K562 (cell line): ENCODE data around the gene CCDC136. TPM values are rescaled to one million over a fixed set of nuclear protein-coding genes. Genes with fewer than 3 reads are reported as not detected.
A peak's percentile ranks its signal among the peaks of the same experiment; 100 is the strongest.

ENCODE experiments used
- CAMTA2 ChIP-seq: fragments of 250-450 bp; sonication (Bioruptor Pico); conservative IDR thresholded peaks from 2 replicates; pipeline ENCODE4 v1.5.1; 2022
- FUS ChIP-seq: fragments of 200-400 bp; formaldehyde crosslinking; optimal IDR thresholded peaks from 2 replicates; pipeline ENCODE3; 2017; ENCODE audit warnings: low read depth, low read length
- GATA2 ChIP-seq: sonication (generic); formaldehyde crosslinking; IDR thresholded peaks from 2 replicates; pipeline ENCODE4 v1.4.0; 2020; ENCODE audit warnings: mild to moderate bottlenecking, missing genetic modification reagents
- MIER1 ChIP-seq: fragments of 450-650 bp; IDR thresholded peaks from 2 replicates; pipeline ENCODE4 v1.6.1; 2016; ENCODE audit warnings: antibody characterized with exemption, mild to moderate bottlenecking, low read depth
- NFATC3 ChIP-seq: fragments of 450-650 bp; IDR thresholded peaks from 2 replicates; pipeline ENCODE4 v1.6.1; 2017; ENCODE audit warnings: mild to moderate bottlenecking
- NFE2 ChIP-seq: IDR thresholded peaks from 2 replicates; pipeline ENCODE4 v1.6.1; 2014; ENCODE audit warnings: antibody characterized with exemption, low read depth
- NFXL1 ChIP-seq: fragments of 450-650 bp; formaldehyde crosslinking; IDR thresholded peaks from 2 replicates; pipeline ENCODE4 v1.4.0; 2021; ENCODE audit warnings: mild to moderate bottlenecking
- NR2C2 ChIP-seq, 2 experiments: fragments of 200-800 bp in 1 of 2; sonication (Bioruptor generic) in 1 of 2; sonication (generic) in 1 of 2; formaldehyde crosslinking in 1 of 2; IDR thresholded peaks; 2 replicates each; pipeline versions ENCODE4 v1.6.1 to v1.8.0; 2016 to 2022; ENCODE audit warnings: mild to moderate bottlenecking in 1 of 2, missing compliant biosample characterization in 1 of 2, missing genetic modification characterization in 1 of 2, missing genetic modification reagents in 1 of 2
- PHTF2 ChIP-seq: fragments of 250-450 bp; sonication (Bioruptor Pico); IDR thresholded peaks from 2 replicates; pipeline ENCODE4 v1.5.0; 2021; ENCODE audit warnings: mild to moderate bottlenecking
- POLR2B ChIP-seq: fragments of 450-650 bp; IDR thresholded peaks from 2 replicates; pipeline ENCODE4 v1.6.1; 2018; ENCODE audit warnings: low read depth; ENCODE audit not compliant: partially characterized antibody
- PRMT5 ChIP-seq: sonication (generic); formaldehyde crosslinking; IDR thresholded peaks from 2 replicates; pipeline ENCODE4 v1.5.0; 2020; ENCODE audit warnings: missing genetic modification reagents
- PURB ChIP-seq: sonication (generic); formaldehyde crosslinking; IDR thresholded peaks from 2 replicates; pipeline ENCODE4 v1.9.0; 2021; ENCODE audit warnings: low read depth, mild to moderate bottlenecking, missing genetic modification reagents
- RBM34 ChIP-seq: fragments of 200-400 bp; formaldehyde crosslinking; IDR thresholded peaks from 2 replicates; pipeline ENCODE4 v1.6.1; 2018; ENCODE audit warnings: low read length, borderline replicate concordance; ENCODE audit not compliant: insufficient read depth
- SMARCB1 ChIP-seq: IDR thresholded peaks from 2 replicates; pipeline ENCODE4 v1.6.1; 2011; ENCODE audit warnings: improper control_type of control experiment, low read depth; ENCODE audit not compliant: insufficient read length
- SRSF9 ChIP-seq: fragments of 200-400 bp; formaldehyde crosslinking; IDR thresholded peaks from 2 replicates; pipeline ENCODE4 v1.6.1; 2017; ENCODE audit warnings: low read depth, low read length, borderline replicate concordance
- STAT5B ChIP-seq: fragments of 250-450 bp; sonication (Bioruptor Pico); IDR thresholded peaks from 2 replicates; pipeline ENCODE4 v1.8.0; 2021; ENCODE audit warnings: mild to moderate bottlenecking, inconsistent platforms
- TAF9B ChIP-seq: fragments of 450-650 bp; IDR thresholded peaks from 2 replicates; pipeline ENCODE4 v1.6.1; 2018; ENCODE audit warnings: mild to moderate bottlenecking; ENCODE audit not compliant: partially characterized antibody
- ZC3H11A ChIP-seq: IDR thresholded peaks from 2 replicates; pipeline ENCODE4 v1.6.1; 2012; ENCODE audit warnings: low read depth, low read length, improper control_type of control experiment
- ZKSCAN3 ChIP-seq: fragments of 250-450 bp; sonication (Bioruptor Pico); IDR thresholded peaks from 2 replicates; pipeline ENCODE4 v1.4.0; 2020
- ZNF354B ChIP-seq: fragments of 250-450 bp; sonication (Bioruptor Pico); IDR thresholded peaks from 2 replicates; pipeline ENCODE4 v1.4.0; 2020
- ZNF408 ChIP-seq: fragments of 250-450 bp; sonication (Bioruptor Pico); IDR thresholded peaks from 2 replicates; pipeline ENCODE4 v1.4.0; 2020; ENCODE audit warnings: low read depth, mild to moderate bottlenecking, moderate library complexity
- ZNF561 ChIP-seq: fragments of 450-650 bp; formaldehyde crosslinking; conservative IDR thresholded peaks from 2 replicates; pipeline ENCODE4 v1.4.0; 2020; ENCODE audit warnings: mild to moderate bottlenecking, moderate library complexity
- ZNF696 ChIP-seq: fragments of 250-450 bp; sonication (Bioruptor Pico); conservative IDR thresholded peaks from 2 replicates; pipeline ENCODE4 v1.4.0; 2020; ENCODE audit warnings: mild to moderate bottlenecking, moderate library complexity
- polyA plus RNA-seq, 8 experiments: library from polyadenylated mRNA; depleted of rRNA in 4 of 8; stranded (reverse) in 5 of 8; unstranded in 3 of 8; fragments of >200 nt; fragmentation: Nextera tagmentation in 2 of 8; fragmentation: Illumina TruSeq in 1 of 8; extraction: Ambion mirVana in 2 of 8; extraction: Trizol in 1 of 8; gene quantifications; 2 replicates each; pipeline versions ENCODE4 v1.2.1 to v1.2.3, GENCODE V29; 2011 to 2014; ENCODE audit warnings: inconsistent platforms in 1 of 8, missing spikeins in 1 of 8
- total RNA-seq, 7 experiments: library from RNA; depleted of rRNA in 6 of 7; stranded (reverse); fragments of >200 nt in 6 of 7; fragmentation: Illumina TruSeq in 2 of 7; extraction: Trizol in 2 of 7; gene quantifications; 2 replicates each; pipeline versions ENCODE4 v1.2.1 to v1.2.3, GENCODE V29; 2011 to 2021; ENCODE audit warnings: low replicate concordance in 1 of 7
- TF ChIP-seq, protein P1 (sequence below): fragments of 450-650 bp; formaldehyde crosslinking; IDR thresholded peaks from 2 replicates; pipeline ENCODE4 v1.4.0; 2020; ENCODE audit warnings: mild to moderate bottlenecking
- TF ChIP-seq, protein P2 (sequence below): fragments of 450-650 bp; IDR thresholded peaks from 2 replicates; pipeline ENCODE4 v1.7.0; 2016; ENCODE audit warnings: borderline replicate concordance
- TF ChIP-seq, protein P3 (sequence below): fragments of 250-450 bp; sonication (Bioruptor Pico); IDR thresholded peaks from 2 replicates; pipeline ENCODE4 v1.5.0; 2021; ENCODE audit warnings: mild to moderate bottlenecking, borderline replicate concordance

Gene CCDC136
- total and polyA plus RNA-seq, 9 of the 15 experiments (the other 6 are each of a cell fraction or from before 2014, with no cell fraction given), result 2.4 to 40.8 (median 26.5) TPM

GRCh38 chr7:128831178-128831993, 39.6 kb downstream of the CCDC136 start (continued):
- TF ChIP-seq, protein P1, sequence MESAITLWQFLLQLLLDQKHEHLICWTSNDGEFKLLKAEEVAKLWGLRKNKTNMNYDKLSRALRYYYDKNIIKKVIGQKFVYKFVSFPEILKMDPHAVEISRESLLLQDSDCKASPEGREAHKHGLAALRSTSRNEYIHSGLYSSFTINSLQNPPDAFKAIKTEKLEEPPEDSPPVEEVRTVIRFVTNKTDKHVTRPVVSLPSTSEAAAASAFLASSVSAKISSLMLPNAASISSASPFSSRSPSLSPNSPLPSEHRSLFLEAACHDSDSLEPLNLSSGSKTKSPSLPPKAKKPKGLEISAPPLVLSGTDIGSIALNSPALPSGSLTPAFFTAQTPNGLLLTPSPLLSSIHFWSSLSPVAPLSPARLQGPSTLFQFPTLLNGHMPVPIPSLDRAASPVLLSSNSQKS (CRISPR knock-in tag), result no peak
- no peak for TF ChIP-seq RBM34
- TF ChIP-seq PRMT5 (CRISPR knock-in tag), result 0 out of 2 replicates have a peak, but pooled peaks have one; percentile 12
- TF ChIP-seq, protein P2, sequence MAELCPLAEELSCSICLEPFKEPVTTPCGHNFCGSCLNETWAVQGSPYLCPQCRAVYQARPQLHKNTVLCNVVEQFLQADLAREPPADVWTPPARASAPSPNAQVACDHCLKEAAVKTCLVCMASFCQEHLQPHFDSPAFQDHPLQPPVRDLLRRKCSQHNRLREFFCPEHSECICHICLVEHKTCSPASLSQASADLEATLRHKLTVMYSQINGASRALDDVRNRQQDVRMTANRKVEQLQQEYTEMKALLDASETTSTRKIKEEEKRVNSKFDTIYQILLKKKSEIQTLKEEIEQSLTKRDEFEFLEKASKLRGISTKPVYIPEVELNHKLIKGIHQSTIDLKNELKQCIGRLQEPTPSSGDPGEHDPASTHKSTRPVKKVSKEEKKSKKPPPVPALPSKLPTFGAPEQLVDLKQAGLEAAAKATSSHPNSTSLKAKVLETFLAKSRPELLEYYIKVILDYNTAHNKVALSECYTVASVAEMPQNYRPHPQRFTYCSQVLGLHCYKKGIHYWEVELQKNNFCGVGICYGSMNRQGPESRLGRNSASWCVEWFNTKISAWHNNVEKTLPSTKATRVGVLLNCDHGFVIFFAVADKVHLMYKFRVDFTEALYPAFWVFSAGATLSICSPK, result no peak
- TF ChIP-seq GATA2 (CRISPR knock-in tag), result no peak
- no peak for TF ChIP-seq NFE2
- no peak for TF ChIP-seq NFXL1 (CRISPR knock-in tag)
- TF ChIP-seq ZNF696 (CRISPR knock-in tag), result no peak
- TF ChIP-seq STAT5B (CRISPR knock-in tag), result no peak
- TF ChIP-seq FUS, result no peak
- no peak for TF ChIP-seq MIER1
- no peak for TF ChIP-seq ZNF408 (CRISPR knock-in tag)
- peak; percentile 19 for TF ChIP-seq SMARCB1
- TF ChIP-seq CAMTA2 (CRISPR knock-in tag), result no peak
- TF ChIP-seq NFATC3, result no peak
- no peak for TF ChIP-seq ZNF561
- no peak for TF ChIP-seq PHTF2
- no peak for TF ChIP-seq ZC3H11A
- 0 out of 2 replicates have a peak, but pooled peaks have one; percentile 23 for TF ChIP-seq NR2C2 (CRISPR knock-in tag; IDR thresholded peaks at IDR 0.05)
- TF ChIP-seq NR2C2 (tag; IDR thresholded peaks at IDR 0.05), result no peak
- TF ChIP-seq SRSF9, result no peak
- TF ChIP-seq, protein P3, sequence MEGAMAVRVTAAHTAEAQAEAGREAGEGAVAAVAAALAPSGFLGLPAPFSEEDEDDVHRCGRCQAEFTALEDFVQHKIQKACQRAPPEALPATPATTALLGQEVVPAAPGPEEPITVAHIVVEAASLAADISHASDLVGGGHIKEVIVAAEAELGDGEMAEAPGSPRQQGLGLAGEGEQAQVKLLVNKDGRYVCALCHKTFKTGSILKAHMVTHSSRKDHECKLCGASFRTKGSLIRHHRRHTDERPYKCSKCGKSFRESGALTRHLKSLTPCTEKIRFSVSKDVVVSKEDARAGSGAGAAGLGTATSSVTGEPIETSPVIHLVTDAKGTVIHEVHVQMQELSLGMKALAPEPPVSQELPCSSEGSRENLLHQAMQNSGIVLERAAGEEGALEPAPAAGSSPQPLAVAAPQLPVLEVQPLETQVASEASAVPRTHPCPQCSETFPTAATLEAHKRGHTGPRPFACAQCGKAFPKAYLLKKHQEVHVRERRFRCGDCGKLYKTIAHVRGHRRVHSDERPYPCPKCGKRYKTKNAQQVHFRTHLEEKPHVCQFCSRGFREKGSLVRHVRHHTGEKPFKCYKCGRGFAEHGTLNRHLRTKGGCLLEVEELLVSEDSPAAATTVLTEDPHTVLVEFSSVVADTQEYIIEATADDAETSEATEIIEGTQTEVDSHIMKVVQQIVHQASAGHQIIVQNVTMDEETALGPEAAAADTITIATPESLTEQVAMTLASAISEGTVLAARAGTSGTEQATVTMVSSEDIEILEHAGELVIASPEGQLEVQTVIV, result no peak
- no peak for TF ChIP-seq ZNF354B (CRISPR knock-in tag)
- no peak for TF ChIP-seq ZKSCAN3 (CRISPR knock-in tag)
- no peak for TF ChIP-seq PURB (CRISPR knock-in tag)
- TF ChIP-seq POLR2B, result peak; percentile 91
- TF ChIP-seq TAF9B, result no peak
